Neural progenitor cell (in vitro differentiated cells): ENCODE results near the gene AGBL4. TPM values are rescaled to one million over a fixed set of nuclear protein-coding genes. Genes with fewer than 3 reads are reported as not detected.

ENCODE experiments used
- DNase-seq: peaks from one replicate; pipeline ENCODE4 v3.0.0-alpha.2; 2016; ENCODE audit warnings: low spot score
- H2AFZ ChIP-seq: fragments of 200-600 bp; sonication (generic); replicated peaks from 2 replicates; pipeline ENCODE4 v1.6.1; 2016; ENCODE audit warnings: antibody characterized with exemption
- H3F3A ChIP-seq: fragments of 200-600 bp; sonication (generic); 2 replicates; pipeline ENCODE4 v1.6.1; 2016; ENCODE audit warnings: antibody characterized with exemption, low read depth
- H3K27ac ChIP-seq: fragments of 200-600 bp; sonication (generic); 2 replicates; pipeline ENCODE4 v1.5.1; 2016; ENCODE audit warnings: mild to moderate bottlenecking
- H3K27me3 ChIP-seq: fragments of 200-600 bp; sonication (generic); 2 replicates; pipeline ENCODE4 v1.6.1; 2016; ENCODE audit warnings: mild to moderate bottlenecking, moderate library complexity
- H3K36me3 ChIP-seq: fragments of 200-600 bp; sonication (generic); 2 replicates; pipeline ENCODE4 v1.5.1; 2016
- H3K4me1 ChIP-seq: fragments of 200-600 bp; sonication (generic); 2 replicates; pipeline ENCODE4 v1.6.1; 2016; ENCODE audit warnings: mixed run types
- H3K4me2 ChIP-seq: fragments of 200-600 bp; sonication (generic); 2 replicates; pipeline ENCODE4 v1.6.1; 2016
- H3K4me3 ChIP-seq: fragments of 200-600 bp; sonication (generic); 2 replicates; pipeline ENCODE4 v1.5.1; 2016
- H3K79me2 ChIP-seq: fragments of 200-600 bp; sonication (generic); 2 replicates; pipeline ENCODE4 v1.6.1; 2016; ENCODE audit warnings: low read depth
- H3K9ac ChIP-seq: fragments of 200-600 bp; sonication (generic); 2 replicates; pipeline ENCODE4 v1.6.1; 2016
- H3K9me3 ChIP-seq: fragments of 200-600 bp; sonication (generic); 2 replicates; pipeline ENCODE4 v1.5.1; 2016; ENCODE audit warnings: low read depth
- H4K20me1 ChIP-seq: fragments of 200-600 bp; sonication (generic); 2 replicates; pipeline ENCODE4 v1.6.1; 2016; ENCODE audit warnings: low read depth
- H3K27ac Mint-ChIP-seq: 3 replicates; pipeline ENCODE4 v1.8.0; 2021; ENCODE audit warnings: mixed read lengths
- H3K27me3 Mint-ChIP-seq: 2 replicates; pipeline ENCODE4 v1.8.0; 2022; ENCODE audit warnings: low read depth, mild to moderate bottlenecking, inconsistent platforms, moderate library complexity, mixed read lengths; ENCODE audit not compliant: insufficient read depth
- H3K36me3 Mint-ChIP-seq: 3 replicates; pipeline ENCODE4 v1.8.0; 2021; ENCODE audit warnings: mixed read lengths
- H3K4me1 Mint-ChIP-seq: 3 replicates; pipeline ENCODE4 v1.8.0; 2021; ENCODE audit warnings: mixed read lengths
- H3K4me3 Mint-ChIP-seq: 3 replicates; pipeline ENCODE4 v1.8.0; 2021; ENCODE audit warnings: mild to moderate bottlenecking, moderate library complexity, mixed read lengths
- H3K9me3 Mint-ChIP-seq: 3 replicates; pipeline ENCODE4 v1.8.0; 2020; ENCODE audit warnings: mixed read lengths
- EZH2 ChIP-seq: fragments of 200-600 bp; sonication (generic); IDR thresholded peaks from 2 replicates; pipeline ENCODE4 v1.6.1; 2017; ENCODE audit warnings: antibody characterized with exemption, mild to moderate bottlenecking, moderate library complexity
- EZH2phosphoT487 ChIP-seq: fragments of 200-600 bp; sonication (generic); IDR thresholded peaks from 2 replicates; pipeline ENCODE4 v1.6.1; 2017; ENCODE audit warnings: antibody characterized with exemption
- total RNA-seq: library from RNA; depleted of rRNA; stranded (reverse); fragments of >200 nt; gene quantifications from 2 replicates; pipeline ENCODE4 v1.2.3, GENCODE V29; 2015; ENCODE audit warnings: low replicate concordance
- TF ChIP-seq, protein P1 (sequence below): fragments of 200-600 bp; sonication (generic); IDR thresholded peaks from 2 replicates; pipeline ENCODE4 v1.5.1; 2017; ENCODE audit warnings: antibody characterized with exemption, mild to moderate bottlenecking

The AGBL4 gene
- total RNA-seq, 1 donor from 2014 or later, result 1.5 TPM

DNA sequence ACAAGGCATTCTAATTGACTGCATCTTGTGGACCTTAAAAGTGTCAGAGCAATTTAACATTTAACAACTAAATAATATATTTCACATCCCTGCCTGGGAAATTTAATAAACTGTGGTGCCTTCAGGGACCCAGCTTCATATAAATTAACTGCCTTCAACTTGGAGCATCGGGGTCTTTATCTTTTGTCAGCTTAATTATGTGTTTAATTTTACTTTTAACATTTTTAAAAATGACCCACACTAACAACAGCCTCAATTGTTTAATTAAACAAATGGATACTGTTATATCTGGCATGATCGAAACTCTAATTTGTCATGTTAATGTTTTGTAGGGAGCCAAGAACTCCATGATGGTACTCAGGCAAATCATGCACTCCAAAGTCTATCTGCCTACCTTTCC lies 857.7 kb downstream of the AGBL4 start:
- no peaks in the 10 kb centered on the region for H3K4me1 Mint-ChIP-seq
- no peaks in the 10 kb centered on the region for H4K20me1 ChIP-seq

DNA sequence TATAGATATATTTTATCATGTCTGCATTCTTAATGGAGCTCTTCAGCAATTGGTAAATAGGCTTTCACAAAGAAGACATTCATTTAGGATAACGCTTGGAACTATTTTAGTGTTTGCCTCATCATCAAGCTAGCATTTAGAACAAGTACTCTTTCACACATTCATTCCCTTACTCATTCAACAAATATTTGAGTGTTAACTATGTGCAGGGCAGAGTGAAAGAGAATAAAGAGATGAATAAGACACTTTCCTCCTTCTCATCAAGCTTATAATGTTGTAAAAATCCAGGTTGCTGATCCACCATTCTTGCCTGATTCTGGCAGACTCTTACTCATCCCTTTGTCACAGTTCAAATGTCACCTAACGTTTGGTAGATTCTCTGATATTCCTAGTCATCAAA lies 860.7 kb downstream of the AGBL4 start:
- TF ChIP-seq, protein P1, sequence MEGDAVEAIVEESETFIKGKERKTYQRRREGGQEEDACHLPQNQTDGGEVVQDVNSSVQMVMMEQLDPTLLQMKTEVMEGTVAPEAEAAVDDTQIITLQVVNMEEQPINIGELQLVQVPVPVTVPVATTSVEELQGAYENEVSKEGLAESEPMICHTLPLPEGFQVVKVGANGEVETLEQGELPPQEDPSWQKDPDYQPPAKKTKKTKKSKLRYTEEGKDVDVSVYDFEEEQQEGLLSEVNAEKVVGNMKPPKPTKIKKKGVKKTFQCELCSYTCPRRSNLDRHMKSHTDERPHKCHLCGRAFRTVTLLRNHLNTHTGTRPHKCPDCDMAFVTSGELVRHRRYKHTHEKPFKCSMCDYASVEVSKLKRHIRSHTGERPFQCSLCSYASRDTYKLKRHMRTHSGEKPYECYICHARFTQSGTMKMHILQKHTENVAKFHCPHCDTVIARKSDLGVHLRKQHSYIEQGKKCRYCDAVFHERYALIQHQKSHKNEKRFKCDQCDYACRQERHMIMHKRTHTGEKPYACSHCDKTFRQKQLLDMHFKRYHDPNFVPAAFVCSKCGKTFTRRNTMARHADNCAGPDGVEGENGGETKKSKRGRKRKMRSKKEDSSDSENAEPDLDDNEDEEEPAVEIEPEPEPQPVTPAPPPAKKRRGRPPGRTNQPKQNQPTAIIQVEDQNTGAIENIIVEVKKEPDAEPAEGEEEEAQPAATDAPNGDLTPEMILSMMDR, result no peak
- TF ChIP-seq EZH2 (no peak), EZH2phosphoT487 (no peak)
- Histone ChIP-seq H3F3A (no peaks in the 10 kb centered on the region), H3K79me2 (no peaks in the 10 kb centered on the region), H3K9ac (no peak overlapping the region), H3K4me1 (no peaks in the 10 kb centered on the region), H2AFZ (no peak overlapping the region), H3K9me3 (peaks cover 12% of the 10 kb centered on the region), H3K4me3 (no peak overlapping the region), H3K27ac (no peak overlapping the region), H3K4me2 (no peak overlapping the region), H4K20me1 (no peaks in the 10 kb centered on the region), H3K36me3 (no peaks in the 10 kb centered on the region), H3K27me3 (no peaks in the 10 kb centered on the region)
- no peak for DNase-seq
- no peak overlapping the region for H3K4me3 Mint-ChIP-seq
- peaks cover 15% of the 10 kb centered on the region for H3K9me3 Mint-ChIP-seq
- H3K27me3 Mint-ChIP-seq, result peaks cover 2% of the 10 kb centered on the region
- H3K27ac Mint-ChIP-seq, result no peak overlapping the region
- H3K36me3 Mint-ChIP-seq, result no peaks in the 10 kb centered on the region
- no peaks in the 10 kb centered on the region for H3K4me1 Mint-ChIP-seq

More for the DNA sequence above, 857.7 kb downstream of the AGBL4 start:
- H3K79me2 ChIP-seq, result no peaks in the 10 kb centered on the region
- no peak overlapping the region for H2AFZ ChIP-seq
- H3K4me1 ChIP-seq, result no peaks in the 10 kb centered on the region
- Mint-ChIP-seq H3K9me3 (peaks cover 7% of the 10 kb centered on the region), H3K27ac (no peak overlapping the region), H3K27me3 (peaks cover 2% of the 10 kb centered on the region), H3K36me3 (no peaks in the 10 kb centered on the region), H3K4me3 (no peak overlapping the region)
- no peak overlapping the region for H3K4me2 ChIP-seq
- no peaks in the 10 kb centered on the region for H3K27me3 ChIP-seq
- no peaks in the 10 kb centered on the region for H3F3A ChIP-seq
- H3K9ac ChIP-seq, result no peak overlapping the region
- H3K36me3 ChIP-seq, result no peaks in the 10 kb centered on the region
- DNase-seq, result no peak
- H3K27ac ChIP-seq, result no peak overlapping the region
- H3K9me3 ChIP-seq, result peaks cover 12% of the 10 kb centered on the region
- TF ChIP-seq, protein P1, result no peak
- TF ChIP-seq EZH2phosphoT487 (no peak), EZH2 (no peak)
- no peak overlapping the region for H3K4me3 ChIP-seq

DNA sequence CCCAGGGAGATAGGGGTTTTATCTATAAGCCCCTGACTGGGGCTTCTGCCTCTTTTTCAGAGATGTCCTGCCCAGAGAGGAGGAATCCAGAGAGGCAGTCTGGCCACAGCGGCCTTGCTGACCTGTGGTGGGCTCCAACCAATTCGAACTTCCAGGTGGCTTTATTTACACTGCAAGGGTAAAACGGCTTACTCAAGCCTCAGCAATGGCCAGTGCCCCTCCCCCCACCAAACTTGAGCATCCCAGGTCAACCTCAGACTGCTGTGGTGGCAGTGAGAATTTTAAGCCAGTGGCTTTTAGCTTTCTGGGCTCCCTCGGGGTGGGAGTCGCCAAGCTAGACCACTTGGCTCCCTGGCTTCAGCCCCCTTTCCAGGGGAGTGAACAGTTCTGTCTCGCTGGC lies 863.1 kb downstream of the AGBL4 start:
- Mint-ChIP-seq H3K27ac (no peak overlapping the region), H3K4me3 (no peak overlapping the region), H3K9me3 (peaks cover 17% of the 10 kb centered on the region), H3K36me3 (no peaks in the 10 kb centered on the region), H3K4me1 (no peaks in the 10 kb centered on the region), H3K27me3 (peaks cover 2% of the 10 kb centered on the region)
- Histone ChIP-seq H3K36me3 (no peaks in the 10 kb centered on the region), H3K9me3 (peaks cover 15% of the 10 kb centered on the region), H3K4me2 (no peak overlapping the region), H2AFZ (no peak overlapping the region), H3K27ac (no peak overlapping the region), H3K79me2 (no peaks in the 10 kb centered on the region), H3K9ac (no peak overlapping the region), H3F3A (no peaks in the 10 kb centered on the region), H3K27me3 (no peaks in the 10 kb centered on the region), H4K20me1 (no peaks in the 10 kb centered on the region), H3K4me1 (no peaks in the 10 kb centered on the region), H3K4me3 (no peak overlapping the region)
- TF ChIP-seq, protein P1, result no peak
- no peak for TF ChIP-seq EZH2phosphoT487
- TF ChIP-seq EZH2, result no peak
- no peak for DNase-seq
